ENCODE results near the gene TAOK1. TPM values are rescaled to one million over a fixed set of nuclear protein-coding genes. Genes with fewer than 3 reads are reported as not detected.

Gene TAOK1
- total RNA-seq, 1 donor from 2014 or later, result 32.1 TPM

- peaks cover 5% of the 10 kb centered on the region for H3K36me3 ChIP-seq (ENCODE audit: control insufficient read depth, insufficient read depth, low read length)
- TF ChIP-seq, protein P1, sequence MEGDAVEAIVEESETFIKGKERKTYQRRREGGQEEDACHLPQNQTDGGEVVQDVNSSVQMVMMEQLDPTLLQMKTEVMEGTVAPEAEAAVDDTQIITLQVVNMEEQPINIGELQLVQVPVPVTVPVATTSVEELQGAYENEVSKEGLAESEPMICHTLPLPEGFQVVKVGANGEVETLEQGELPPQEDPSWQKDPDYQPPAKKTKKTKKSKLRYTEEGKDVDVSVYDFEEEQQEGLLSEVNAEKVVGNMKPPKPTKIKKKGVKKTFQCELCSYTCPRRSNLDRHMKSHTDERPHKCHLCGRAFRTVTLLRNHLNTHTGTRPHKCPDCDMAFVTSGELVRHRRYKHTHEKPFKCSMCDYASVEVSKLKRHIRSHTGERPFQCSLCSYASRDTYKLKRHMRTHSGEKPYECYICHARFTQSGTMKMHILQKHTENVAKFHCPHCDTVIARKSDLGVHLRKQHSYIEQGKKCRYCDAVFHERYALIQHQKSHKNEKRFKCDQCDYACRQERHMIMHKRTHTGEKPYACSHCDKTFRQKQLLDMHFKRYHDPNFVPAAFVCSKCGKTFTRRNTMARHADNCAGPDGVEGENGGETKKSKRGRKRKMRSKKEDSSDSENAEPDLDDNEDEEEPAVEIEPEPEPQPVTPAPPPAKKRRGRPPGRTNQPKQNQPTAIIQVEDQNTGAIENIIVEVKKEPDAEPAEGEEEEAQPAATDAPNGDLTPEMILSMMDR (IDR thresholded peaks at IDR 0.05; ENCODE audit: insufficient read depth, low read length, severe bottlenecking), result no peak
- no peak overlapping the region for H3K4me3 ChIP-seq (ENCODE audit: low read depth, low read length)
- FAIRE-seq, result no peak
- H3K27me3 ChIP-seq (ENCODE audit: control insufficient read depth, insufficient read depth, low read length), result no peaks in the 10 kb centered on the region
- no peak for DNase-seq (ENCODE audit: low read depth)
These were observed 93.3 kb downstream of the TAOK1 start for GRCh38 chr17:29483503-29483902.

- TF ChIP-seq, protein P1 (IDR thresholded peaks at IDR 0.05; ENCODE audit: insufficient read depth, low read length, severe bottlenecking), result no peak
- peak; percentile 65 for DNase-seq (ENCODE audit: low read depth)
- Histone ChIP-seq H3K27me3 (ENCODE audit: control insufficient read depth, insufficient read depth, low read length) (no peaks in the 10 kb centered on the region), H3K4me3 (ENCODE audit: low read depth, low read length) (no peak overlapping the region), H3K36me3 (ENCODE audit: control insufficient read depth, insufficient read depth, low read length) (peaks cover 9% of the 10 kb centered on the region)
- no peak for FAIRE-seq
These were observed 104.8 kb downstream of the TAOK1 start for GRCh38 chr17:29495011-29495410.

DNA sequence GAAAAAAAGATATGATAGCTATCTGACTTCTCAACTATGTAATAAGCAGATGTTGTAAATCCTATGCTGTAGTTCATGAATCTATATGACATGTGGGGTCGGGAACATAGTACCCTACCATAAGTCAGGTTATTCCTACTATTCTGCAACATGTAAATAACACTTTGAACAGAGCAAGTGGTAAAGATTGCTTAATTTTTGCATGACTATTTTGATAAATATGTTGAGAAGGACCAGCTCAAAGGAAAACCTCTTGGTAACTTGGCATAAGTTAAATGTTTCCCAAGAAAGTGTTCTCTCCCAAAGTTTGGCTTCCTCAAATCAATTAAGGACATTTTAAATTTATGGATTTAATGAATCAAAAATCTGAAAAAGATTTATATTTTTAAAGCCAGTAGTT is 114.5 kb downstream of the TAOK1 start:
- DNase-seq (ENCODE audit: low read depth) (peak; percentile 7), FAIRE-seq (no peak)
- Histone ChIP-seq H3K4me3 (ENCODE audit: low read depth, low read length) (no peak overlapping the region), H3K27me3 (ENCODE audit: control insufficient read depth, insufficient read depth, low read length) (no peaks in the 10 kb centered on the region), H3K36me3 (ENCODE audit: control insufficient read depth, insufficient read depth, low read length) (peaks cover 9% of the 10 kb centered on the region)
- TF ChIP-seq, protein P1 (IDR thresholded peaks at IDR 0.05; ENCODE audit: insufficient read depth, low read length, severe bottlenecking), result no peak

GRCh38 chr17:29505836-29506235 is 115.7 kb downstream of the TAOK1 start:
- Histone ChIP-seq H3K4me3 (ENCODE audit: low read depth, low read length) (no peak overlapping the region), H3K27me3 (ENCODE audit: control insufficient read depth, insufficient read depth, low read length) (no peaks in the 10 kb centered on the region), H3K36me3 (ENCODE audit: control insufficient read depth, insufficient read depth, low read length) (peaks cover 6% of the 10 kb centered on the region)
- no peak for FAIRE-seq
- TF ChIP-seq, protein P1 (IDR thresholded peaks at IDR 0.05; ENCODE audit: insufficient read depth, low read length, severe bottlenecking), result no peak
- DNase-seq (ENCODE audit: low read depth), result no peak

DNA sequence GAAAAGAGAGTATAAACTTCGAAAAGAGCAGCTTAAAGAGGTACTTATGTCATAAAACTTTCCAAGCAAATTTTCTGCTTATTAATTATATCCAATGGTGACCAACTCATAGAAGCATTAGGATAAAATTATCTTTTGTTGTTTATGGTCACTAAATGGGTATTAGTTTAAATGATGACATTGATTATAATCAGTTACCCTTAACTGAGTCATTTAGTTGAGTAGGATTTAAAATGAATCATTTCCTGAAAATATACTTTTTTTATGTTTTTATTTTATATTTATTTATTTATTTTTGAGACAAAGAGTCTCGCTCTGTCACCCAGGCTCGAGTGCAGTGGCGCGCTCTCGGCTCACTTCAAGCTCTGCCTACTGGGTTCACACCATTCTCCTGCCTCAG is 120.8 kb downstream of the TAOK1 start:
- TF ChIP-seq, protein P1 (IDR thresholded peaks at IDR 0.05; ENCODE audit: insufficient read depth, low read length, severe bottlenecking), result no peak
- Histone ChIP-seq H3K4me3 (ENCODE audit: low read depth, low read length) (no peak overlapping the region), H3K36me3 (ENCODE audit: control insufficient read depth, insufficient read depth, low read length) (peaks cover 1% of the 10 kb centered on the region), H3K27me3 (ENCODE audit: control insufficient read depth, insufficient read depth, low read length) (no peaks in the 10 kb centered on the region)
- DNase-seq (ENCODE audit: low read depth), result no peak
- no peak for FAIRE-seq

DNA sequence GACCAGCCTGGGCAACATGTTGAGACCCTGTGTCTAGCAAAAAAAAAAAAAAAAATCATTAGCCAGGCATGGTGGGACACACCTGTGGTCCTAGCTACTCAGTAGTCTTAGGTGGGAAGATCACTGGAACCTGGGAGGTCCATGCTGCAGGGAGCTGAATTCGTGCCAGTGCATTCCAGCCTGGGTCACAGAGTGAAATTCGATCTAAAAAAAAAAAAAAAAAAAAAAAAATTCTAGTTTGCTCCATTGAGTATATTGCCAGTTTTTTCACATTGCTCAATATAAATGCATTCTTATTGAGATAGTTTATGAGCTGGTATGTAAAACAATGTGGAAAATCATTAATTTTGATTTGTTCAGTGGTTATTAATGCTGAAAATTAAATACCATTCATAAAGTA is 124.6 kb downstream of the TAOK1 start:
- H3K27me3 ChIP-seq (ENCODE audit: control insufficient read depth, insufficient read depth, low read length), result no peaks in the 10 kb centered on the region
- H3K36me3 ChIP-seq (ENCODE audit: control insufficient read depth, insufficient read depth, low read length), result peaks cover 6% of the 10 kb centered on the region
- H3K4me3 ChIP-seq (ENCODE audit: low read depth, low read length), result no peak overlapping the region
- DNase-seq (ENCODE audit: low read depth), result no peak
- no peak for FAIRE-seq
- TF ChIP-seq, protein P1 (IDR thresholded peaks at IDR 0.05; ENCODE audit: insufficient read depth, low read length, severe bottlenecking), result no peak

All from bronchial epithelial cell (primary cell).